D721Med (cell line): ENCODE measurements around the gene AGT.

ENCODE experiments used
- DNase-seq: peaks from one replicate; pipeline ENCODE4 v3.0.0; 2011; ENCODE audit warnings: low spot score; ENCODE audit not compliant: insufficient read length
- FAIRE-seq: peaks from 2 replicates; lab custom pipeline; 2011; peaks lifted over from hg19 to GRCh38; lab: Jason Lieb, UNC
- CTCF ChIP-seq: IDR thresholded peaks from 2 replicates; pipeline ENCODE4 v1.5.1; 2012; ENCODE audit warnings: mild to moderate bottlenecking, control low read depth; ENCODE audit not compliant: insufficient read depth; ENCODE audit errors: missing control alignments

AGT gene

GRCh38 chr1:230754796-230755195 is 40.9 kb upstream of the AGT start:
- DNase-seq (no peak), FAIRE-seq (no peak)
- no peak for TF ChIP-seq CTCF

- DNase-seq: no peak
- no peak for FAIRE-seq
Observed at GRCh38 chr1:230753586-230754251, 39.8 kb upstream of the AGT start.

GRCh38 chr1:230753191-230753585 is 39.3 kb upstream of the AGT start:
- no peak for DNase-seq
- FAIRE-seq: no peak
- TF ChIP-seq CTCF: no peak

More at GRCh38 chr1:230753586-230754251, 39.8 kb upstream of the AGT start:
- TF ChIP-seq CTCF: no peak

GRCh38 chr1:230752407-230752806 is 38.5 kb upstream of the AGT start:
- TF ChIP-seq CTCF: no peak
- FAIRE-seq (no peak), DNase-seq (no peak)

GRCh38 chr1:230750986-230751625 is 37.2 kb upstream of the AGT start:
- DNase-seq (no peak), FAIRE-seq (no peak)
- TF ChIP-seq CTCF: no peak

- no peak for TF ChIP-seq CTCF
- FAIRE-seq (no peak), DNase-seq (no peak)
Observed at GRCh38 chr1:230750576-230750975, 36.7 kb upstream of the AGT start.

GRCh38 chr1:230749635-230750034 is 35.7 kb upstream of the AGT start:
- TF ChIP-seq CTCF: no peak
- FAIRE-seq (no peak), DNase-seq (no peak)
